ENCODE results near the gene TMEM115. TPM values are rescaled to one million over a fixed set of nuclear protein-coding genes. Genes with fewer than 3 reads are reported as not detected.

TMEM115 gene
- total RNA-seq, 1 donor from 2014 or later: 18.7 TPM

- DNase-seq (ENCODE audit: low spot score): no peak
- ATAC-seq: peak; percentile 0
Observed at GRCh38 chr3:50336452-50337174, 22.7 kb downstream of the TMEM115 start.

GRCh38 chr3:50334339-50335075 lies 24.8 kb downstream of the TMEM115 start:
- DNase-seq (ENCODE audit: low spot score) (no peak), ATAC-seq (no peak)

- ATAC-seq: no peak
- no peak for DNase-seq (ENCODE audit: low spot score)
Observed at GRCh38 chr3:50333744-50334328, 25.5 kb downstream of the TMEM115 start.

GRCh38 chr3:50331364-50331907 lies 27.9 kb downstream of the TMEM115 start:
- no peak for ATAC-seq
- DNase-seq (ENCODE audit: low spot score): no peak

- DNase-seq (ENCODE audit: low spot score): no peak
- ATAC-seq: no peak
Observed at GRCh38 chr3:50330330-50330729, 29.0 kb downstream of the TMEM115 start.

GRCh38 chr3:50327943-50328691 lies 31.2 kb downstream of the TMEM115 start, which contains the start of gene TUSC2:
Gene TUSC2, minus strand, starts transcription at chr3:50328223. Its CDS starts 124 bp downstream, at chr3:50328099.
- DNase-seq (ENCODE audit: low spot score): peak; percentile 97
- ATAC-seq: peak; percentile 86

- ATAC-seq (no peak), DNase-seq (ENCODE audit: low spot score) (no peak)
Observed at GRCh38 chr3:50327129-50327528, 32.2 kb downstream of the TMEM115 start.

- DNase-seq (ENCODE audit: low spot score): no peak
- no peak for ATAC-seq
Observed at GRCh38 chr3:50326182-50326541, 33.2 kb downstream of the TMEM115 start.

GRCh38 chr3:50325497-50326181 lies 33.7 kb downstream of the TMEM115 start:
- DNase-seq (ENCODE audit: low spot score): no peak
- no peak for ATAC-seq

- DNase-seq (ENCODE audit: low spot score) (no peak), ATAC-seq (no peak)
Observed at GRCh38 chr3:50325113-50325480, 34.2 kb downstream of the TMEM115 start.

GRCh38 chr3:50324351-50325112 lies 34.8 kb downstream of the TMEM115 start:
- ATAC-seq: peak; percentile 34
- peak; percentile 78 for DNase-seq (ENCODE audit: low spot score)

- ATAC-seq: no peak
- no peak for DNase-seq (ENCODE audit: low spot score)
Observed at GRCh38 chr3:50323614-50324199, 35.6 kb downstream of the TMEM115 start.

- DNase-seq (ENCODE audit: low spot score): no peak
- ATAC-seq: no peak
Observed at GRCh38 chr3:50323092-50323600, 36.2 kb downstream of the TMEM115 start.

GRCh38 chr3:50322386-50323091 lies 36.8 kb downstream of the TMEM115 start, which contains the start of gene HYAL2:
Gene HYAL2, minus strand, starts transcription at chr3:50322745. Its CDS starts 2,256 bp downstream, at chr3:50320489.
- ATAC-seq (no peak), DNase-seq (ENCODE audit: low spot score) (peak; percentile 75)

GRCh38 chr3:50322115-50322385 lies 37.3 kb downstream of the TMEM115 start:
- DNase-seq (ENCODE audit: low spot score) (no peak), ATAC-seq (no peak)

GRCh38 chr3:50321336-50322114 lies 37.8 kb downstream of the TMEM115 start:
- ATAC-seq: peak; percentile 84
- DNase-seq (ENCODE audit: low spot score): peak; percentile 91

- peak; percentile 87 for DNase-seq (ENCODE audit: low spot score)
- ATAC-seq: peak; percentile 78
Observed at GRCh38 chr3:50320853-50321335, 38.4 kb downstream of the TMEM115 start.

All from left lobe of liver (tissue), 2 donors.